Chondrocyte (in vitro differentiated cells): ENCODE results near the gene IFI44L. TPM values are rescaled to one million over a fixed set of nuclear protein-coding genes. Genes with fewer than 3 reads are reported as not detected.

Experiments used
- DNase-seq: peaks from one replicate; pipeline ENCODE4 v3.0.0; 2021; ENCODE audit warnings: mixed read lengths, low spot score
- H3K27ac Mint-ChIP-seq: one replicate; pipeline ENCODE4 v1.8.0; 2021; ENCODE audit warnings: mild to moderate bottlenecking, moderate library complexity, mixed read lengths; ENCODE audit not compliant: unreplicated experiment
- H3K27me3 Mint-ChIP-seq: 2 replicates; pipeline ENCODE4 v1.8.0; 2021; ENCODE audit warnings: low read depth, mixed read lengths
- H3K36me3 Mint-ChIP-seq: 2 replicates; pipeline ENCODE4 v1.8.0; 2021; ENCODE audit warnings: low read depth, mixed read lengths
- H3K4me1 Mint-ChIP-seq: 2 replicates; pipeline ENCODE4 v1.8.0; 2021; ENCODE audit warnings: low read depth, mild to moderate bottlenecking, mixed read lengths
- H3K4me3 Mint-ChIP-seq: one replicate; pipeline ENCODE4 v1.8.0; 2021; ENCODE audit warnings: mild to moderate bottlenecking, moderate library complexity, mixed read lengths; ENCODE audit not compliant: unreplicated experiment
- H3K9me3 Mint-ChIP-seq: 2 replicates; pipeline ENCODE4 v1.8.0; 2021; ENCODE audit warnings: low read depth, mixed read lengths
- total RNA-seq: library from RNA; stranded (reverse); gene quantifications from 3 replicates; pipeline ENCODE4 v1.2.1, GENCODE V29; 2021
- TF ChIP-seq, protein P1 (sequence below): fragments of 200-600 bp; sonication (generic); IDR thresholded peaks from 2 replicates; pipeline ENCODE4 v1.5.0; 2021; ENCODE audit warnings: antibody characterized with exemption, mild to moderate bottlenecking, moderate library complexity

The IFI44L gene
- total RNA-seq, 1 donor from 2014 or later = 10.8 TPM

DNA sequence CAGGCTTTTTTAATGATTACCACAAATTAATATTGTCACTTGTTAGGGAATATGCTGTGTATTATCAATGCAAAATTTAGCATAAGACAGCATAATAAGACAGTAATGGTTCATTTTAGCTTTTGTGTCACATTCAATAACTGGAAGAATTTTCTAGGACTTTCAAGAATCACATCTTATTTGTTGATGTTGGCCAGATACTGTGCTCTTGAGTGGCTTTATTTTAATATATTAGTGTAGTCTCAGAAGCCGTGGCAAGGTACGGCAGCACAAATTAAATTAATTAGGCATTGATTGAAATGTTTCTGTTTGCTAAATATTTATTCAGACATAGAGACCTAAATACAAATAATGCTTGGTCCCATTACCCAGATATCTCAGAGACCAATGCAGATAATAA lies 10.4 kb downstream of the IFI44L start:
- no peak overlapping the region for H3K27ac Mint-ChIP-seq
- no peak overlapping the region for H3K4me3 Mint-ChIP-seq
- no peaks in the 10 kb centered on the region for H3K27me3 Mint-ChIP-seq
- H3K36me3 Mint-ChIP-seq = peaks cover 3% of the 10 kb centered on the region
- no peak for DNase-seq
- TF ChIP-seq, protein P1, sequence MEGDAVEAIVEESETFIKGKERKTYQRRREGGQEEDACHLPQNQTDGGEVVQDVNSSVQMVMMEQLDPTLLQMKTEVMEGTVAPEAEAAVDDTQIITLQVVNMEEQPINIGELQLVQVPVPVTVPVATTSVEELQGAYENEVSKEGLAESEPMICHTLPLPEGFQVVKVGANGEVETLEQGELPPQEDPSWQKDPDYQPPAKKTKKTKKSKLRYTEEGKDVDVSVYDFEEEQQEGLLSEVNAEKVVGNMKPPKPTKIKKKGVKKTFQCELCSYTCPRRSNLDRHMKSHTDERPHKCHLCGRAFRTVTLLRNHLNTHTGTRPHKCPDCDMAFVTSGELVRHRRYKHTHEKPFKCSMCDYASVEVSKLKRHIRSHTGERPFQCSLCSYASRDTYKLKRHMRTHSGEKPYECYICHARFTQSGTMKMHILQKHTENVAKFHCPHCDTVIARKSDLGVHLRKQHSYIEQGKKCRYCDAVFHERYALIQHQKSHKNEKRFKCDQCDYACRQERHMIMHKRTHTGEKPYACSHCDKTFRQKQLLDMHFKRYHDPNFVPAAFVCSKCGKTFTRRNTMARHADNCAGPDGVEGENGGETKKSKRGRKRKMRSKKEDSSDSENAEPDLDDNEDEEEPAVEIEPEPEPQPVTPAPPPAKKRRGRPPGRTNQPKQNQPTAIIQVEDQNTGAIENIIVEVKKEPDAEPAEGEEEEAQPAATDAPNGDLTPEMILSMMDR = no peak
- H3K9me3 Mint-ChIP-seq = peaks cover 2% of the 10 kb centered on the region
- H3K4me1 Mint-ChIP-seq = no peaks in the 10 kb centered on the region

DNA sequence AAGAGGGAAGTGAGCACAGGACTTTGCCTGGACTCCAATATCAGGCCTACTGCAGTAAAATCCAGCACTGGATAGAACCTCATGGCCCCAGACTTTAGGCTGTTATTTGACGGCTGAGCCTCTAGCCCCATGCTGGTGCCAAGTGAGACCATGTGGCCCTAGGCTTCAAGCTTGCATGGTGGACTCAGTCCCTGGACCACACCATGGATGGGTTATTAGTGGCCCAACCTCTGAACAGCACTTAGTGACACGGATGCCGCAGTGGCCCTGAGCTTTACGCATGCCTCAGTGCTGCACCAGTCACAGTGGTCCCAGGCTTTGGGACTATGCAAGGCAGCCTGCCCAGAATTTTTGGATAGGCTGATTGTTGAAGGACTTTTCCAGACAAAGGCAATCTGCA lies 13.0 kb downstream of the IFI44L start:
- H3K4me3 Mint-ChIP-seq = no peak overlapping the region
- H3K27ac Mint-ChIP-seq = no peak overlapping the region
- H3K4me1 Mint-ChIP-seq = no peaks in the 10 kb centered on the region
- no peaks in the 10 kb centered on the region for H3K27me3 Mint-ChIP-seq
- TF ChIP-seq, protein P1 = no peak
- DNase-seq = no peak
- H3K9me3 Mint-ChIP-seq = peaks cover 5% of the 10 kb centered on the region
- H3K36me3 Mint-ChIP-seq = peaks cover 5% of the 10 kb centered on the region

DNA sequence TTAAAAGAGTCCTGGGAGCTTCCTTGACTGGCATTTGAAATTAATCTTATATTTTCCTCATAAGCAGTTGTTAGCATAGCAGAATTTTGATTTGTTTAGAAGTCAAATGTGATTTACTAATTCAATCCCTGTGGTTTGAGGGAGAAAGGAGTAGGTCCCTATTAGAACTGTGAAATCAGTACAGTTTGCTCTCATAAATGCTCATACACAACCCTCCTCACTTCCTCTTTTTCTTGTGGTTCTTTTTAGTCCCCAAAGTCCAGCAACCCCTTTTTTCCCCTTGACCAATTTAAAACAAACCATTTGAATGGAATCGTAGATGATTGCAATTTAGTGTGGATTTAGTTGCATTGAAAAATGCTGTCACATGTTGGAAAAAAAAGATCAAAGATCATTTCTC lies 20.2 kb downstream of the IFI44L start:
- Mint-ChIP-seq H3K36me3 (peaks cover 12% of the 10 kb centered on the region), H3K4me3 (no peak overlapping the region), H3K4me1 (no peaks in the 10 kb centered on the region), H3K27me3 (no peaks in the 10 kb centered on the region), H3K27ac (no peak overlapping the region), H3K9me3 (peaks cover 8% of the 10 kb centered on the region)
- no peak for DNase-seq
- TF ChIP-seq, protein P1 = no peak

DNA sequence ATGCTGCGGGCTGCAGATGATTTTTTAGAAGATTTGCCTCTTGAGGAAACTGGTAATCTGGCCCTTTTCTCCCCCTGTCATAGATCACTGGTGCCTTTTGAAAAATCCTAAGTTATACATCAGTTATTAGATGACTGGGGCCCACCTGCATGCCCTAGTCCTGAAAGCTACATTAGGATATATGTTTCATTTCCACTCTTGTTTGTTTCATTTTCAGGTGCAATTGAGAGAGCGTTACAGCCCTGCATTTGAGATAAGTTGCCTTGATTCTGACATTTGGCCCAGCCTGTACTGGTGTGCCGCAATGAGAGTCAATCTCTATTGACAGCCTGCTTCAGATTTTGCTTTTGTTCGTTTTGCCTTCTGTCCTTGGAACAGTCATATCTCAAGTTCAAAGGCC lies 21.3 kb downstream of the IFI44L start:
- H3K36me3 Mint-ChIP-seq = peaks cover 12% of the 10 kb centered on the region
- TF ChIP-seq, protein P1 = no peak
- no peaks in the 10 kb centered on the region for H3K4me1 Mint-ChIP-seq
- peaks cover 8% of the 10 kb centered on the region for H3K9me3 Mint-ChIP-seq
- H3K27ac Mint-ChIP-seq = no peak overlapping the region
- no peak for DNase-seq
- no peak overlapping the region for H3K4me3 Mint-ChIP-seq
- H3K27me3 Mint-ChIP-seq = no peaks in the 10 kb centered on the region

DNA sequence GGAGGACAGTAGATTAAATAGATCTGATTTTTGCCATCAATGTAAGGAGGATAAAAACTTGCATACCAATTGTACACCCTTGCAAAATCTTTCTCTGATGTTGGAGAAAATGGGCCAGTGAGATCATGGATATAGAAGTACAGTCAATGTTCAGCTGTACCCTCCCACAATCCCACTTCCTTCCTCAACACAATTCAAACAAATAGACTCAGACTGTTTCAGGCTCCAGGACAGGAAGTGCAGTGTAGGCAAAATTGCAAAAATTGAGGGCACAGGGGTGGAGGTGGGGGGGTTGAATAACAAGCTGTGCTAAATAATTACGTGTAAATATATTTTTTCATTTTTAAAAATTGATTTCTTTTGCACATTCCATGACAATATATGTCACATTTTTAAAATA lies 25.5 kb downstream of the IFI44L start:
- TF ChIP-seq, protein P1 = no peak
- Mint-ChIP-seq H3K4me3 (no peak overlapping the region), H3K4me1 (peaks cover 13% of the 10 kb centered on the region), H3K36me3 (peaks cover 10% of the 10 kb centered on the region), H3K9me3 (peaks cover 5% of the 10 kb centered on the region), H3K27me3 (no peaks in the 10 kb centered on the region), H3K27ac (no peak overlapping the region)
- no peak for DNase-seq
